ENCODE measurements around the gene GSTM2. TPM values are rescaled to one million over a fixed set of nuclear protein-coding genes. Genes with fewer than 3 reads are reported as not detected.

GSTM2 gene
- total RNA-seq, 2 experiments from 2014 or later: 106 to 107 TPM

DNA sequence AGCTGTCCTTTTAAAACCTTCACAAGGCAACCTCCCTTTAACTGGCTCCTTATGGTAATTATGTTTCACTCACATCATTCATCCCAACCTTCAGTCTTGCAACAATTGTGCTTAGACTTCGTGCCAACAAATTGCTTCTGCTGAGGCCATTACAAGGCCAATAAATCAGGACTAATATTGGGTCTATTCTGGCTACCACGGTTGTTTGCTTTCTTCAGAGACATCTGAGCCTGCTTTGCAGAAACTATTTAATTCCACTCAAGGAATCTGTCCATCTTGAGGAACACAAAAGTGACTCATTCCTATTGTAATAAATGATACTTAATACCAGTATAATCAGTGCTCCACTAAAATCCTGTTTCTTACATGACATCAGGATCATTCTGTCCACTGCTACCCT lies 14.6 kb upstream of the GSTM2 start:
- ATAC-seq (ENCODE audit: poor library complexity) (no peak), DNase-seq (no peak)
- H3K27ac Mint-ChIP-seq: no peak overlapping the region
- ChIA-PET POLR2A (interaction anchor here (1.1 kb wide), 1 partner anchor 105 kb away, joined by 3 read pairs; the partner anchor contains the start of gene GNAI3), CTCF (interaction anchor here (1.3 to 5.4 kb wide), 2 partner anchors 13 to 124 kb away, joined by 3 to 38 read pairs; no protein-coding TSS in a partner anchor)
- peaks cover 37% of the 10 kb centered on the region for H3K4me1 Mint-ChIP-seq (ENCODE audit: low read depth)
- peak overlapping the region; percentile 6 for H3K4me3 Mint-ChIP-seq
- peaks cover 13% of the 10 kb centered on the region for H3K36me3 Mint-ChIP-seq (ENCODE audit: low read depth)
- peaks cover 16% of the 10 kb centered on the region for H3K4me1 ChIP-seq (ENCODE audit: insufficient read depth, low read length)
- no peaks in the 10 kb centered on the region for H3K9me3 Mint-ChIP-seq
- no peaks in the 10 kb centered on the region for H3K27me3 ChIP-seq (ENCODE audit: control insufficient read depth in 1 of 2, insufficient read depth in 2 of 2, low read length in 2 of 2)
- no peaks in the 10 kb centered on the region for H3K27me3 Mint-ChIP-seq
- intact Hi-C loops (cut with DNase I, micrococcal nuclease): no loop called here
- no peak overlapping the region for H3K4me3 ChIP-seq (ENCODE audit: low read length)
- TF ChIP-seq, protein P1, sequence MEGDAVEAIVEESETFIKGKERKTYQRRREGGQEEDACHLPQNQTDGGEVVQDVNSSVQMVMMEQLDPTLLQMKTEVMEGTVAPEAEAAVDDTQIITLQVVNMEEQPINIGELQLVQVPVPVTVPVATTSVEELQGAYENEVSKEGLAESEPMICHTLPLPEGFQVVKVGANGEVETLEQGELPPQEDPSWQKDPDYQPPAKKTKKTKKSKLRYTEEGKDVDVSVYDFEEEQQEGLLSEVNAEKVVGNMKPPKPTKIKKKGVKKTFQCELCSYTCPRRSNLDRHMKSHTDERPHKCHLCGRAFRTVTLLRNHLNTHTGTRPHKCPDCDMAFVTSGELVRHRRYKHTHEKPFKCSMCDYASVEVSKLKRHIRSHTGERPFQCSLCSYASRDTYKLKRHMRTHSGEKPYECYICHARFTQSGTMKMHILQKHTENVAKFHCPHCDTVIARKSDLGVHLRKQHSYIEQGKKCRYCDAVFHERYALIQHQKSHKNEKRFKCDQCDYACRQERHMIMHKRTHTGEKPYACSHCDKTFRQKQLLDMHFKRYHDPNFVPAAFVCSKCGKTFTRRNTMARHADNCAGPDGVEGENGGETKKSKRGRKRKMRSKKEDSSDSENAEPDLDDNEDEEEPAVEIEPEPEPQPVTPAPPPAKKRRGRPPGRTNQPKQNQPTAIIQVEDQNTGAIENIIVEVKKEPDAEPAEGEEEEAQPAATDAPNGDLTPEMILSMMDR (IDR thresholded peaks at IDR 0.05): no peak
- no peaks in the 10 kb centered on the region for H3K36me3 ChIP-seq (ENCODE audit: insufficient read depth, low read length)
- no peaks in the 10 kb centered on the region for H3K9me3 ChIP-seq (ENCODE audit: control insufficient read depth in 1 of 2, insufficient read depth in 1 of 2, low read length in 2 of 2)
- H3K27ac ChIP-seq (ENCODE audit: low read depth in 1 of 2, low read length in 2 of 2): no peak overlapping the region

DNA sequence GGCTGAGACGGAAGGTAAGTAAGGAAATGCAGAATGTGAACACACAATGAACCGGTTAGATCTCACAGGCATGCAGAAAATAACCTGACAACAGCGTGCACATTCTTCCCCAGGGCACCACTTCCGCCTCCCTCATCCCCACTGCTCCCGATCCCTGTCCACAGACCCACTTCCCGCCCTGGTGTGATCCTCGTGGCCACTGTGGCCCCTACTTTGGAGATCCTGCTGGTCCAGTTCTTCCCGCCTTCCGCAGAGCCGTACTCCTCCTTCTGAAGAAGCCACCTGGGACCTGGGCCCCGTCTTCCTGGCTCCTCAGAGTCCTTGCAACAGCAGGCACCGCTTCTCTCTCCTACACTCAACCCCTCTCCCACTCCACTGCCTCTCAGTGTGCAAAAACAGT lies 13.3 kb upstream of the GSTM2 start:
- no peaks in the 10 kb centered on the region for H3K9me3 ChIP-seq (ENCODE audit: control insufficient read depth in 1 of 2, insufficient read depth in 1 of 2, low read length in 2 of 2)
- no peaks in the 10 kb centered on the region for H3K27me3 ChIP-seq (ENCODE audit: control insufficient read depth in 1 of 2, insufficient read depth in 2 of 2, low read length in 2 of 2)
- H3K4me1 ChIP-seq (ENCODE audit: insufficient read depth, low read length): peaks cover 16% of the 10 kb centered on the region
- ChIA-PET CTCF (interaction anchor here (1.4 kb wide), 1 partner anchor 14 kb away, joined by 5 read pairs; no protein-coding TSS in a partner anchor), POLR2A (interaction anchor here (2.3 to 2.7 kb wide), 2 partner anchors 14 to 330 kb away, joined by 5 to 9 read pairs; partner anchors contain the start of gene AHCYL1)
- Mint-ChIP-seq H3K27ac (peak overlapping the region; percentile 87), H3K4me1 (ENCODE audit: low read depth) (peaks cover 41% of the 10 kb centered on the region), H3K27me3 (no peaks in the 10 kb centered on the region), H3K4me3 (peak overlapping the region; percentile 98), H3K36me3 (ENCODE audit: low read depth) (peaks cover 25% of the 10 kb centered on the region), H3K9me3 (no peaks in the 10 kb centered on the region)
- TF ChIP-seq, protein P1 (IDR thresholded peaks at IDR 0.05): no peak
- H3K4me3 ChIP-seq (ENCODE audit: low read length): no peak overlapping the region
- no peaks in the 10 kb centered on the region for H3K36me3 ChIP-seq (ENCODE audit: insufficient read depth, low read length)
- intact Hi-C loops (cut with DNase I, micrococcal nuclease): no loop called here
- no peak for ATAC-seq (ENCODE audit: poor library complexity)
- H3K27ac ChIP-seq (ENCODE audit: low read depth in 1 of 2, low read length in 2 of 2): no peak overlapping the region
- DNase-seq: no peak

DNA sequence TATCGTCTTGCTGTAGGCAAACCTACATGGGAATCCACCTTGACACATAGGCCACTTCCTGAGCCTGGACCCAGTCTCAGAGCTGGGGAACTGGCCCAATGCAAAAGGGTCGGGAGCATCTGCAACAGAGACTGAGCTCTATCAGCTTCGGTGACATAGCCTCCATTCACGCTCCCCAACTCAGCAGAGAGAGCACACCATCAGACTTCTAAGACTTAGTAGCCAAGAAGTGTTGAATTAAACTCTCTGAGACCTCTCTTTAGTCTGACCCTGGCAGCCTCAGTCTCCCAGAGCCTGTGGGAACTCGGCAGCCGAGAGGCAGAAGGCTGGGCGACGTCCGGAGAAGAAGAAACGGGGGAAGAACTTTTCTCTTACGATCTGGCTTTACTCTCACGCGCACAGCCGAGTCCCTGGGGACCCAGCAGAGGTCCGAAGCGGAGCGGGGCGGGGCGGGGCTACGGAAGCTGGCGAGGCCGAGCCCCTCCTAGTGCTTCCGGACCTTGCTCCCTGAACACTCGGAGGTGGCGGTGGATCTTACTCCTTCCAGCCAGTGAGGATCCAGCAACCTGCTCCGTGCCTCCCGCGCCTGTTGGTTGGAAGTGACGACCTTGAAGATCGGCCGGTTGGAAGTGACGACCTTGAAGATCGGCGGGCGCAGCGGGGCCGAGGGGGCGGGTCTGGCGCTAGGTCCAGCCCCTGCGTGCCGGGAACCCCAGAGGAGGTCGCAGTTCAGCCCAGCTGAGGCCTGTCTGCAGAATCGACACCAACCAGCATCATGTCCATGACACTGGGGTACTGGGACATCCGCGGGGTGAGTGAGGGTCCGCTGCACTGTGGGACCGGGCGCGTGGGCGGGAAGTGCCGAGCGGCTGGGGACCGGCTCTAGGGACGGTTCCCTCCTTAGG lies 12.0 kb upstream of the GSTM2 start, which contains the start of gene GSTM4:
Gene GSTM4 (plus strand): TSS at position 485 of the 905 bp plus-strand sequence. CDS start 291 bp downstream, at position 776.
- peaks cover 41% of the 10 kb centered on the region for H3K4me1 Mint-ChIP-seq (ENCODE audit: low read depth)
- peaks cover 16% of the 10 kb centered on the region for H3K4me1 ChIP-seq (ENCODE audit: insufficient read depth, low read length)
- peak within 1 kb of the TSS; percentile 99 for H3K4me3 ChIP-seq (ENCODE audit: low read length)
- H3K9me3 ChIP-seq (ENCODE audit: control insufficient read depth in 1 of 2, insufficient read depth in 1 of 2, low read length in 2 of 2): no peaks in the 10 kb centered on the region
- H3K4me3 Mint-ChIP-seq: peak within 1 kb of the TSS; percentile 98
- intact Hi-C loops (cut with DNase I, micrococcal nuclease): no loop called here
- peak within 1 kb of the TSS in 1 of 2 donors; percentile 43 for H3K27ac ChIP-seq (ENCODE audit: low read depth in 1 of 2, low read length in 2 of 2)
- no peaks in the 10 kb centered on the region for H3K27me3 ChIP-seq (ENCODE audit: control insufficient read depth in 1 of 2, insufficient read depth in 2 of 2, low read length in 2 of 2)
- peaks cover 38% of the 10 kb centered on the region for H3K36me3 Mint-ChIP-seq (ENCODE audit: low read depth)
- peak; percentile 26 to 75 (median 54) for DNase-seq
- ATAC-seq (ENCODE audit: poor library complexity): peak; percentile 83
- TF ChIP-seq, protein P1 (IDR thresholded peaks at IDR 0.05): no peak
- no peaks in the 10 kb centered on the region for H3K27me3 Mint-ChIP-seq
- H3K36me3 ChIP-seq (ENCODE audit: insufficient read depth, low read length): no peaks in the 10 kb centered on the region
- H3K27ac Mint-ChIP-seq: peak within 1 kb of the TSS; percentile 87
- no peaks in the 10 kb centered on the region for H3K9me3 Mint-ChIP-seq
- ChIA-PET POLR2A (interaction anchor here (0.6 to 2.7 kb wide), 9 partner anchors 12 to 379 kb away, joined by 3 to 9 read pairs (median 4); partner anchors contain the start of genes AHCYL1, GNAI3, GSTM1 and GSTM2), CTCF (interaction anchor here (1.4 to 2.8 kb wide), 2 partner anchors 15 to 16 kb away, joined by 5 to 10 read pairs; no protein-coding TSS in a partner anchor)

All from CD4-positive, alpha-beta T cell (primary cell).